ENCODE results near the gene CDH13.

- no peak for TF ChIP-seq CTCF (IDR thresholded peaks at IDR 0.05)
- no peak for TF ChIP-seq ZFX (IDR thresholded peaks at IDR 0.05; ENCODE audit: borderline replicate concordance)
These were observed 443.8 kb downstream of the CDH13 start for GRCh38 chr16:83070416-83071209.
